Measurements from ENCODE around the gene PSMD4.
"Not testable (repeated sequence)": the region's sequence is repeated elsewhere in the genome, so short reads cannot be mapped to it uniquely, and the experiment has no call there.

PSMD4 gene

DNA sequence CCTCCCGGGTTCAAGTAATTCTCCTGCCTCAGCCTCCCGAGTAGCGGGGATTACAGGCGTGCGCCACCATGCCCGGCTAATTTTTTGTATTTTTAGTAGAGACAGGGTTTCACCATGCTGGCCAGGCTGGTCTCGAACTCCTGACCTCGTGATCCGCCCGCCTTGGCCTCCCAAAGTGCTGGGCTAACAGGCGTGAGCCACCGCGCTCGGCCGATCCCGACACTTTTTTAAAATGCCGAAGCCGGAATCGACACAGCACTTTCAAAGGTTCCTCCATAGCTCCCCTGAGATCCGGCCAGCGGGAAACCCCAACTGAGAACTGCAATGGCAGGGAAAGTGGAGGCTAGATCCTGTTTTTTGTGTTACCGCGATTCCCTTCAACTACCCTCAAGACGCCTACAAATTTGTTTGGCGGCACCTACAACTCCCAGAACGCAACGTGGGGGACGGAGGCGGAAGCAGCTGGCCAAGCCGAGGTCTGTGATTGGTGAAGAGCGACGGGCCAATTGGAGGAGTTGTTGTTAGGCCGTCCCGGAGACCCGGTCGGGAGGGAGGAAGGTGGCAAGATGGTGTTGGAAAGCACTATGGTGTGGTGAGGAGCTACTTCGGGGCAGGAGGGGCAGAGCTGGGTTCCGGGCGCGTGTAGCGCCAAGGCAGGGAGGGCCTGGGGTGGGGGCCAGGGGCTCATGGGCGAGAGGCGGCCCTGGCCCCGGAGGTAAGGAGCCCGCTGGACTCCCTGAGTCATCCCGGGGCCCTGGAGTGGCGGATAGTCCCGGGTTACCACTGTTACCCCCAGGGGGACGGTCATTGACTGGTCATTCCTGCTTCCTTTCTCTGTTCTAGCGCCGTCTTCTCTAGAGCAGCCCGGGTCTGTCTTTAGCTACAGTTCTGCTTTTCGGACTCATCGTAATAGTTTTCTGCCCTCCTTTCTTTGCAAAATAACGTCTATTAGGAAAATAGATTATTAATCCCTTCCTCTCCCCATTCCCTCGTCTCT lies at the start of gene PSMD4:
Gene PSMD4 (plus strand): TSS at position 518 of the 997 bp plus-strand sequence. CDS start 49 bp downstream, at position 567.
- DNase-seq (ENCODE audit: low read depth) = peak; percentile 86

DNA sequence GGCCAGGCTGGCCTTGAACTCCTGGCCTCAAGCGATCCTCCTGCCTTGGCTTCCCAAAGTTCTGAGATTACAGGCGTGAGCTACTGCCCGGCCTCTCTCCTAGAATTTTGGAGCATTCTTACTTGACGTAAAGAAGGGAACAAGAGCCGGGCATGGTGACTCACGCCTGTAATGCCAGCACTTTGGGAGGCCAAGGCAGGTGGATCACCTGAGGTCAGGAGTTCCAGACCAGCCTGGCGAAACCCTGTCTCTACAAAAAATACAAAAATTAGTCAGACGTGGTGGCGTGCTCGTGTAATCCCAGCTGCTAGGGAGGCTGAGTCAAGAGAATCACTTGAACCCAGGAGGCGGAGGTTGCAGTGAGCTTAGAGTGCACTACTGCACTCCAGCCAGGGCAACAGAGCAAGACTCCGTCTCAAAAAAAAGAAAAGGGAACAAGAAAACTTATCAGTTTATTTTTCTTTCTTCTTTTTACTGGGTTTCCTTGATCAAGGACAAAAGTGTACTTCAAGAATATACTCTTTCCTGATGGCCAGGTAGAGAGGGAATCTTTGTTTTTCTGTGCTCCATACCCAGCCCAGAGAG lies 49.1 kb upstream of the PSMD4 start:
- DNase-seq (ENCODE audit: low read depth) = not testable (repeated sequence)

DNA sequence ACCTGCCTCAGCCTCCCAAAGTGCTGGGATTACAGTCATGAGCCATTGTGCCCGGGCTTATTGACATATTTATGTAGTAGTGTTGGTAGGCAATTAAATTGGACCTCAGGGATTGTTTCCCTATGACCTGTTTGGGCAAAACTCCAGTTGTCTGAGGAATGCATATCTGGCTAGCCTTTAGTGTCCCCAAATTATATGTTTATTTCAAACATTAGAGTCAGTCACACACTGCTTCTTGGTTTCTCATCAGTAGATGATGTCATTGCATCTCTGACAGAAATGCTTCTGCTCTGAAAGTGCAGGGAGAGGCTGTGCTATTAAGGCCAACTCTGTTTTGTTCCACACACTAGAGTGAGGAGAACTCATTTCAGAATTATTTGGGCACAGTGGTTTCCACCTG lies 43.7 kb upstream of the PSMD4 start:
- DNase-seq (ENCODE audit: low read depth) = no peak

DNA sequence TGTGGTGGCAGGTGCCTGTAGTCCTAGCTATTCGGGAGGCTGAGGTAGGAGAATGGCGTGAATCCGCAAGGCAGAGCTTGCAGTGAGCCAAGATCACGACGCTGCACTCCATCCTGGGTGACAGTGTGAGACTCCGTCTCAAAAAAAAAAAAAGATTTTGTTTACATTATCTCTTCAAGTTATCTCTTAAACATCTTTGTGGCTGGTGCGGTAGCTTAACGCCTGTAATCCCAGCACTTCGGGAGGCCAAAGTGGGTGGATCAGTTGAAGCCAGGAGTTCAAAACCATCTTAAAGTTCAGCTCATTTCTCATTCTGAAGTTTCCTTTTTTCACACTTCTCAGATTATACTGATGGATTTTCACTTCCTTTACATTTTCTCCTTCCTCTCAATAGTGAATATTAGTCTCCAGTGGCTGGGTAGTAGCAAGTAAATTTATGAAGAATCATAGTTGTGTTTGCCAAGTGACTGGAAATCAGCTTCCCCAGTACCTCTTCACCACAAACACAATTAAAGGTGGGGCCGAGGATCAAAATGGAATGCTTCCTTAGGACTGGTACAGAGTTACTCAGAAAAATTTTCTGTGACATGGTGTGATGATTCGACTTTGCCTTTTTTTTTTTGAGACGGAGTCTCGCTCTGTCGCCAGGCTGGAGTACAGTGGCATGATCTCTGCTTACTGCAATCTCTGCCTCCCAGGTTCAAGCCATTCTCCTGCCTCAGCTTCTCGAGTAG lies 42.4 kb upstream of the PSMD4 start:
- no peak for DNase-seq (ENCODE audit: low read depth)

DNA sequence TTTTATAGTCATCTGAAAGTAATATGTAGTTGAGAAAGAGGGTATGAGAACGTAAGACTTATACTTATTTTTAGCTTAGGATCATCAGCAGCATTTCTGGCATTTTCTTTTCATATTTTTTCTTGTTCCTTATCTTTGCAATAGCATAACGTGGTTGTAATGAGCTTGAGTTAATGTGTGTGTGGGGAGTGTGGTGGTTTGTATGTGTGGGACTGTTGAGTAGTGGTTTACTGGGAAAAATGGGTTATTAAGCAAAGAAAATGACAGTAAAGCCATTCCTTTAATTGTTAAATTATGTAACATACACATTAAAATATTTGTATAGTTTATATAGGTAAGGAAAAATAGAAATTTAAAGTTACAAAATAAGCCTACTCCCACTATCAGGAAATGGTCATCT lies 41.0 kb upstream of the PSMD4 start:
- DNase-seq (ENCODE audit: low read depth) = no peak

DNA sequence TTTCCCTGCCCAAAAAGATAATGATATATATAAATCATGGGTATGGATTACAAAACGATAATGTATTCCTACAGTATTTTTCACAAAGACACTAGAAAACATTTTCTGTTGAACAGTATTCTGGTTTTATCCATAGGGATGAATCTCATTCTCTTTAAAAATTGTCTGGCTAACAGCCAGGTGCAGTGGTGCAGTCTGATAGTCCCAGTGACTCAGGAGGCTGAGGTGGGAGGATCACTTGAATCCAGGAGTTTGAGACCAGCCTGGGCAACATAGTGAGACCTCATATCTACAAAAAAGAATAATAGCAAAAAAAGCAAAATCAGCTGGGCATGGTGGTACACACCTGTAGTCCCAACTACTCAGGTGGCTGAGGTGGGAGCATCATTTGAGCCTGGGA lies 32.9 kb upstream of the PSMD4 start:
- no peak for DNase-seq (ENCODE audit: low read depth)

DNA sequence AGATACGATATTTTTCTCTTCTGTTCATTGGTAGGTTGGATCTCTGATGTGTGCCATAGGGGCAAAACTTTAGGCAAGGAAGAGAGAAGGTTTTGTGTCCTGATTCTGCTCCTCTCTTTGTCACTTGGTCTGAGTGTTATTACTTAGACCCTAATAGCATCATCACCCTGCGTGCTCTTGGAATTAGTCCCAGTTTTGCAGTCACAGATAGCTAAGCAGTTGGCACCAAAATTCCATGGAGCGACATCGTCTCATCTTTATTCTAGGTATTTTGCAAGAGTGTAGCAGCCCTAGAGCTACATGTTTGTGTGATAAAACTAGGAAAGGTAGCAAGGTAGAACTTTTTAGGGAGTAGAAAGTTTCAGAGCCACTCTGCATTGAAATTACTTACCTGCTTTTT lies 32.4 kb upstream of the PSMD4 start:
- no peak for DNase-seq (ENCODE audit: low read depth)

DNA sequence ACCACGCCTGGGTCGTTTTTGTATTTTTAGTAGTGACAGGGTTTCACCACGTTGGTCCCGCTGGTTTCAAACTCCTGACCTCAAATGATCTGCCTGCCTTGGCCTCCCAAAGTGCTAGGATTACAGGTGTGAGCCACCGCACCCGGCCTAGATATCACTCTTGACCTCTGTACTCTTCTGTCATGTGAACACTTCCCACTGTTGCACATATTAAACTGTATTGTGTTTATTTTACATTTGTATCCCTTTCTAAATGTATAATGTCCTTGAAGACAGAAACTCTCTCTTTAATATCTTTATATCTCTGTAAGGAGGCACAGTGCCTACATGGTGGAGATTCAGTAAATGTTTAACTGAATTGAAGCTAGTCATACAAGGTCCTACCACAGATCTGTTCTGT lies 19.3 kb upstream of the PSMD4 start:
- DNase-seq (ENCODE audit: low read depth) = no peak

DNA sequence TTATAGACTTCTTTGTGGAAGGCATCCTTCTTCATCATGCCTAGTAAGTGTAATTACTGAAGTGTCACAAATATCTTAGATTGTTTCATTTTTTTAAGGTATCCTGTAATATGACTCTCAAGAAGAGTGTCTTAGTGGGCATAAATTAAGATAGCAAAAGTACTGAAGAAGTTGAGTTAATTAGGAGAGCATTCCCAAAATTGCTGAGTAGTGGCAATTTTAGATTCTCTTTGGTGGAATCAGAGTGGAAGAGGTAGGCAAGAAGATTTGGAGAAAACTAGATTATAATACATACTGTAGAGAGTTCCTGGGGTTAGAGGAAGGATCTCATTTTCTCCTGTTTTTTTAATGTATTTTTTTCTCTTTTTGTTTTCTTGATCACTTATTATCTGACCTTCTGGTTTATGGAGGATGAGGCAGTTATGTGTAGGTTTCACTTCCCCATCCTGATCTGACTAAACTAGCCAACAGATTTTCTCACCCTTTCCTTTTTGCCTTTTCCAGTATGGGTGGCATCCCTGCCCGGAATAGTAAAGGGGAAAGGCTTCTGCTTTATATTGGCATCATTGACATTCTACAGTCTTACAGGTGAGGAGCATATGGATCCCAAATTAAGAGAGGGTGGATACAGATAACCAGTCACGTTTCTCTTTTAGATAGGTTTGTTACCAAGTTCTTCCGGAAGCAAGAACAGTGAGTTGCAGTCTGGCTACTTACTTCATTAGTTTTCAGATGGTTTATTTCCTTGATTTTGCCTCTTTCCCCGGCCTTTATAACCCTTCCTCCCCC lies 16.7 kb upstream of the PSMD4 start:
- DNase-seq (ENCODE audit: low read depth) = no peak

DNA sequence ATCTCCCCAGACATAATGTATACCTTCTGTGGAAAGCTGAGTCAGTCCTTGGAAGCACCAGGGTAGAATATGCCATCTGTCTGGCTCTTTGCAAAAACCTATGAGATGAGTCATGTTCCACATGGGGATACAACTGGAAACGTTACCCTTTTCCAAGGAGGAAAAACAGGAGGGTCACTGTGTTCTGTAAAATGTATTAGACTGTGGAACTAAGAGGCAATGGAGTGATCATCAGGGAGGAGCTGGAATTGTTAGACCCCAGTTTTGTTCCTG lies 16.1 kb upstream of the PSMD4 start:
- DNase-seq (ENCODE audit: low read depth) = no peak

DNA sequence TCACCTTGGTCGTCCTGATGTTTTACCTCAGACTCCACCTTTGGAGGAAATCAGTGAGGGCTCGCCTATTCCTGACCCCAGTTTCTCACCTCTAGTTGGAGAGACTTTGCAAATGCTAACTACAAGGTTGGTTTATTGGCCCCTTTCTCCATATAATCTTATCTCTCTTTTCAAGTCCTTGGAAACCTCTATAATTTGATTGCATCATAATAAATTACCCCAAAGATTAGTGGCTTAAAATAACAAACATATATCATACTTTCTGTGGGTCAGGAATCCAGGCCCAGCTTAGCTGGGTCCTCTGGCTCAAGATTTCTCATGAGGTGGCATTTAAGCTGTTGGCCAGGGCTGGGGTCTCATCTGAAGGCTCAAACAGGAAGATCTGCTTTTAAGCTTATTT lies 12.1 kb upstream of the PSMD4 start:
- no peak for DNase-seq (ENCODE audit: low read depth)

DNA sequence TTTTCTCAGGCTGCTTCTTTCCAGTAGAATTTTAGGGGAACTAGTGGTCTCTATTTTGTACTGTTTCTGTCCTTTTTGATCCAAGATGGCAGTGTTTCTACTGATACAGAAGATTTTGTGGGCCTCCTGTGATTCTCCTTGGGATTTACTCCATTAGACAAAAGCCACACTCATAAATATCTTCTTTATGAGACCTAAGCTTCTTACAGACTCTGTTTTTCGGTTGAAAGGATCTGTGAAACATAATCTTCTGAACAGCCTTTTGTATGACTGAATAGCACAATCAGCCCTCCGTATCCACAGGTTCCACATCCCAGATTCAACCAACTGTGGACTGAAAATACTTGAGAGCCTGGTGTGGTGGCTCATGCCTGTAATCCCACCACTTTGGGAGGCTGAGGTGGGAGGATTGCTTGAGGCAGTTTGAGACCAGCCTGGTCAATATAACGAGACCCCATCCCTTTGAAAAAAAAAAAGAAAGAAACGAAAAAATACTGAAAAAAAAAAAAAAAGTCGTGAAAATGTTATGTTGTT lies 10.8 kb upstream of the PSMD4 start:
- no peak for DNase-seq (ENCODE audit: low read depth)

DNA sequence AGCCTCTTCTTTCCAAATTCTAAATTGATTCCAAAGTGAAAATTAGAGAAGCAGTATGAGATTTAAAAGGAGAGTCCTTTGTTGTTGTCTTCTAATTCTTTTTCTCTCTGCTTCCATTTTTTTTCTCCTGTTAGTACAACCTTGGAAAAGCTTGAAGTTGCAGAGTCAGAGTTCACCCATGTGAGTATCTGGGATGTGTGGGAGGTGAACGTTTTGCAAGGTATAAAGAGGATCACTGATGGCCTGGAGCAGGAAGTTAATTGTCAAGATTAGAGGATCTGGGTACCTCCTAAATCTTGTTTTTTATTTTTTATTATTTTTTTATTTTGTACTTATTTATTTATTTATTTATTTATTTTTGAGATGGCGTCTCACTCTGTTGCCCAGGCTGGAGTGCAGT lies 7.7 kb upstream of the PSMD4 start:
- no peak for DNase-seq (ENCODE audit: low read depth)

DNA sequence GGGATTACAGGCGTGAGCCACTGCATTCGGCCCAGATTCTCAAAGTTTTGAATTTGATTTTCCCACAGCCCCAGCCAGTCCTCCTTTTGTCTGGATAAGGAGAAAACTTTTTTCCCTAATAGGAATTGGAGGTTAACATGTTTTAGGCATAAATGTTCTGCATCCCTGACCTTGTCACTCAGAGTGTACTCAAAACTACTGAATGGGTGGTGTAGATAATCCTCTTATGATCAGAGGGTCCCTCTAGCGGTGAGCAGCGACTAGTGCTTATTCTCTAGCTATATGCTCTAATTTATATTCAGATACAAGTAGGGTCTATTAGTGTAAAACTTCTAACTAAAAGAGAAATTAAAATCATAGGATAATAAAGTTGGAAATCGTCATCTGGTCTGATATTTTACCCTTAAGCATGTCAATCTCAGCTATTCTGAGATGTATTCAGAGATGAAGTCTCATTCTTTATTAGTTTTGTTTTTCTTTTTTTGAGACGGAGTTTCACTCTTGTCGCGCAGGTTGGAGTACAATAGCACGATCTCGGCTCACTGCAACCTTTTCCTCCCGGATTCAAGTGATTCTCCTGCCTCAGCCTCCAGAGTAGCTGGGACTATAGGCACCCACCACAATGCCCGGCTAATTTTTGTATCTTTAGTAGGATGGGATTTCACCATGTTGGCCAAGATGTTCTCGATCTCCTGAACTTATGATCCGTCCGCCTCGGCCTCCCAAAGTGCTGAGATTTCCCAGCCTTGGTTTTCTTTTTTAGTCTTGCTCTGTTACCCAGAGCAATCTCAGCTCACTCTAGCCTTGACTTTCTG lies 2.7 kb upstream of the PSMD4 start:
- peak; percentile 34 for DNase-seq (ENCODE audit: low read depth)

DNA sequence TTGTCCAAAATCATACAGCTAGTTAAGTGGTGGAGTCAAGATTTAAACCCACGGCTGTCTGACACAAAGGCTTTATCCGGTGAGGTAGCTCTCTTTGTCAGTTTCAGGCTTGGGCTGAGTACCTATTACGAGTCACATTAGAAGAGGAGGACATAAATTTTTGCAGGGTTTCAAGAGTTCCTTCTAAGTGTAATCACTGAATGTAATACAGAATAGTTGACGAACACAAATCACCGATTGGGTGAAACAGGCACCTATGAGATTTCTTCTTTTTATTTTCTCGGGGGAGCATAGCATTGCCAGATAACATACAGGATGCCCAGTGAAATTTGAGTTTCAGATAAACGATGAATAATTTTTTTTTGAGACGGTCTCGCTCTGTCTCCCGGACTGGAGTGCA lies 847 bp downstream of the PSMD4 start:
- DNase-seq (ENCODE audit: low read depth) = no peak

DNA sequence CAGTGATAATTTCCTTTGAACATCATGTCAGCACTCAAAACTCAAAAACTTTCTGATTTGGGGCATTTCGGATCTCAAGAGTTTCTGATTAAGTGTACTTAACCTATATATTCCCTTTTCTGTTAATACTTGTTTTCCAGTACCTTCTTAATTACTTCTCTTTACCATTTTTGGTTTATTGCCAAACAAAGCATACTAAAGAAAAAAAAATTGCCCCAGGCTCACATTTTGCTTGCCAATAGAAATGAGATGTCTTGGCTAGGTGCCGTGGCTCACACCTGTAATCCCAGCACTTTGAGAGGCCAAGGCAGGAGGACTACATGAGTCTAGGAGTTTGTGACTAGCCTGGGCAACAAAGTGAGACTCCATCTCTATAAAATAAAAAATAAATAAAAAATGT lies 4.8 kb downstream of the PSMD4 start:
- no peak for DNase-seq (ENCODE audit: low read depth)

DNA sequence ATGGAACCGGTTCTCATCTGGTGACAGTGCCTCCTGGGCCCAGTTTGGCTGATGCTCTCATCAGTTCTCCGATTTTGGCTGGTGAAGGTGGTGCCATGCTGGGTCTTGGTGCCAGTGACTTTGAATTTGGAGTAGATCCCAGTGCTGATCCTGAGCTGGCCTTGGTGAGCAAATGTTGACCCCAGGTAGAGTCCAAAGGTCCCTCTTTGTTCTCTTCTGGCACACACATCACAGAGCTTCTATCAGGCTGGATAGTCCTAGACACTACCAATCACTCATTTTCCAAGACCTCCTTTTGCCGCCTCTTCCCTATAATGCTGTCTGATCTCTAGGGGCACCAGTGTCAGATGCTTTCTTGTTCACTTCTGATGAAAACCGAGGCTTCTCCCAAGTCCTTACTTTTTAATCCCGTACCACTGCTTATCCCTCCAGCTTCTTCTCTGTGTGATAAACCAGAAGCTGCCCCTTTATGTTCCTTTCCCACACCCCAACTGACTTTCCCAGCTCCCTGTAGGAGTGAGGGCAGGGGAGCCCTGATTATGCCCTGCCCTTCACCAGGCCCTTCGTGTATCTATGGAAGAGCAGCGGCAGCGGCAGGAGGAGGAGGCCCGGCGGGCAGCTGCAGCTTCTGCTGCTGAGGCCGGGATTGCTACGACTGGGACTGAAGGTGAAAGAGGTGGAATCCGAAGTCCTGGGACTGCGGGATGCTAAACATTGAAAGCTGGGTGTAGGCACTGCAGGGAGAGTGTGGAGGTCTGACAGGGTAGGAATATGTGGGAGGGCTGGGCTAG lies 11.1 kb downstream of the PSMD4 start:
- no peak for DNase-seq (ENCODE audit: low read depth)

DNA sequence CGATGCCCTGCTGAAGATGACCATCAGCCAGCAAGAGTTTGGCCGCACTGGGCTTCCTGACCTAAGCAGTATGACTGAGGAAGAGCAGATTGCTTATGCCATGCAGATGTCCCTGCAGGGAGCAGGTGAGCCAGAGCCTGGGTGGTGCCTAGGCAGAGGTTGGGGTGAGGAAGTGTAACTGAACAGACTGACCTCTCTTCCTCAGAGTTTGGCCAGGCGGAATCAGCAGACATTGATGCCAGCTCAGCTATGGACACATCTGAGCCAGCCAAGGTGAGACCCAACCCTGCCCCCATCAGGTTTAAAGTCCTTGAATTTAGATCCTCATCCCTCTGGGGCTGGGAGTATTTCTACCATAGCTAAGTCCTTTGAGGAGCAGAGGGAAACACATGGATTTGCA lies 11.8 kb downstream of the PSMD4 start:
- DNase-seq (ENCODE audit: low read depth) = no peak

DNA sequence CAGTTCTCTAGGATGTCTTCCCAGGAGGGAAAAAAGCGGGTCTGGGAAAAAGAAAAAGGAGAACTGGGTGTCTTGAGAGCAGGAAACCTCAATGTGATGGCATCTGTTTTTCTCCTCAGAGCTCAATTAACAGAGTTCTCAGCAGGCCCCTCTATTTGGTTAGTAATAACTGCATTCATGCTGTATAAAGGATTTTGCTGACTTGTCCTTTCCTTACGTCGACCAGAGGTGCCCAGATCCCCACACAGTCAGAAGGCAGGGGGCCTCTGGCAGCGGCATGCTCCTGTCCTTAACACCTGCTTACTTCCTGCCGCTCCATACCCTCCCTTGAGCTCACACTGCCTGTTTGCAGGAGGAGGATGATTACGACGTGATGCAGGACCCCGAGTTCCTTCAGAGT lies 12.3 kb downstream of the PSMD4 start:
- DNase-seq (ENCODE audit: low read depth) = no peak

DNA sequence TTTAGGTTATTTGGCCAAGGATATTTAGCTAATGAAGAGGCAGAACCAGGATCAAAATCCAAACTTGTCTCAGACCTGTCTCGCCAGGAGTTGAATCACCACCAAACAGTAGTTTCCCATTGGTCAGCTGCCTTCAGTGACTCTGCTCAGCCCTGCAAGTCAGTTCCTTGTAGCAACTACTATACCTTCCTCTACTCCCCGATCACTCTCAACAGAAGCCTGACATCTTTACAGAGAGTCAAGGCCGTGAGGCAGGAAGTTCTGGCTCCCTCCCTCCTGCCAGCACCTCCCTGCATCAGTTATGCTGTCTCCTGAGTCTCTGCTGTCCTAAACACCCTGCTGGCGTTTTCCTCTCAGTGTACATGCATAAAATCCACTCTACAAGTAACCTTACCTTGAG lies 13.2 kb downstream of the PSMD4 start:
- DNase-seq (ENCODE audit: low read depth) = no peak
